Breast epithelium (tissue), 4 donors: ENCODE data around the gene NPHP4. TPM values are rescaled to one million over a fixed set of nuclear protein-coding genes. Genes with fewer than 3 reads are reported as not detected.

Experiments
- DNase-seq, 2 donors: peaks; one replicate each; pipeline ENCODE4 v3.0.0-alpha.2; 2019; ENCODE audit warnings: low spot score in 2 of 2
- H3K27ac ChIP-seq, 2 donors: fragments of 200-600 bp; sonication (generic) in 1 of 2; one replicate each; pipeline ENCODE4 v1.5.1; 2016 to 2019; ENCODE audit warnings: mild to moderate bottlenecking in 1 of 2
- H3K27me3 ChIP-seq, 2 donors: fragments of 200-600 bp; sonication (generic) in 1 of 2; one replicate each; pipeline versions ENCODE4 v1.5.1 to v1.6.0; 2017 to 2019; ENCODE audit warnings: control low read depth in 1 of 2, mild to moderate bottlenecking in 1 of 2
- H3K36me3 ChIP-seq: fragments of 200-600 bp; one replicate; pipeline ENCODE4 v1.5.1; 2019
- H3K4me1 ChIP-seq, 2 donors: fragments of 200-600 bp; sonication (generic); one replicate each; pipeline ENCODE4 v1.5.1; 2016 to 2019; ENCODE audit warnings: control low read depth in 1 of 2
- H3K4me3 ChIP-seq, 3 donors: fragments of 200-600 bp; sonication (generic); 1 replicate in 2 of 3; 2 replicates in 1 of 3; pipeline ENCODE4 v1.5.1; 2016 to 2019; ENCODE audit warnings: mild to moderate bottlenecking in 3 of 3, moderate library complexity in 2 of 3
- H3K9me3 ChIP-seq, 2 donors: fragments of 200-600 bp; sonication (generic) in 1 of 2; one replicate each; pipeline ENCODE4 v1.5.1; 2016 to 2019; ENCODE audit warnings: control low read depth in 1 of 2
- POLR2A ChIP-seq: fragments of 450-650 bp; IDR thresholded peaks from one replicate; pipeline ENCODE4 v1.6.1; 2016; ENCODE audit warnings: antibody characterized with exemption, mild to moderate bottlenecking, moderate library complexity
- POLR2AphosphoS5 ChIP-seq, 3 donors: sonication (generic); formaldehyde crosslinking; IDR thresholded peaks; one replicate each; pipeline ENCODE4 v1.6.1; 2017; ENCODE audit warnings: antibody characterized with exemption in 3 of 3
- intact Hi-C: fragments of 100-400 bp; cut with DNase I; formaldehyde crosslinking; loops from one replicate; pipeline ENCODE4 v1.15.1; 2023; ENCODE audit warnings: low total_unique reads
- total RNA-seq, 3 donors: library from RNA; depleted of rRNA; stranded (reverse); fragments of >200 nt; gene quantifications; one replicate each; pipeline ENCODE4 v1.1.0, GENCODE V29; 2016
- TF ChIP-seq, protein P1 (sequence below), 3 donors: fragments of 450-650 bp; IDR thresholded peaks; one replicate each; pipeline ENCODE4 v1.5.1; 2016 to 2017; ENCODE audit warnings: antibody characterized with exemption in 3 of 3, mild to moderate bottlenecking in 3 of 3, moderate library complexity in 3 of 3

Gene NPHP4
- total RNA-seq, 3 donors from 2014 or later: 7.0 to 18.7 (median 18.1) TPM

DNA sequence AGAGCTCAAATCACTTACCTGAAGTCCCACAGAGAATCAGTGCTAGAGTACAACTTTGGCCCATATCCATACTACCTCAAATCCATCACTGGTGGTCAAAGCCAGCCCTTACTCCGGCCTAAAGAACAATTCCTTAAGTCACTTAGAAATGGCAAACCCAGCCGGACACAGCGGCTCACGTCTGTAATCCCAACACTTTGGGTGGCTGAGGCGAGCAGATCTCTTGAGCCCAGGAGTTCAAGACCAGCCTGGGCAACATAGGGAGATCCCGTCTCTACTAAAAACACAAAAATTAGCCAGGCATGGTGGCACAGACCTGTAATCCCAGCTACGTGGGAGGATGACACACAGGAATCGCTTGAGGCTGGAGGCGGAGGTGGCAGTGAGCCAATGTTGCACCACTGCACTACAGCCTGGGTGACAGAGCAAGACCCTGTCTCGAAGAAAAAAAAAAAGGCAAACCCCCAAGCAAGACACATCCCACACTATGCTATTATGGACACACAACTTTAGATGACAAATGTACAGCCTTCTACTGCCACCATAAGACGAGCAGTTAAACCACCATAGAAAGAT, 24.0 kb downstream of the NPHP4 start:
- H3K36me3 ChIP-seq: peaks cover 4% of the 10 kb centered on the region
- H3K4me1 ChIP-seq: no peaks in the 10 kb centered on the region
- TF ChIP-seq, protein P1, sequence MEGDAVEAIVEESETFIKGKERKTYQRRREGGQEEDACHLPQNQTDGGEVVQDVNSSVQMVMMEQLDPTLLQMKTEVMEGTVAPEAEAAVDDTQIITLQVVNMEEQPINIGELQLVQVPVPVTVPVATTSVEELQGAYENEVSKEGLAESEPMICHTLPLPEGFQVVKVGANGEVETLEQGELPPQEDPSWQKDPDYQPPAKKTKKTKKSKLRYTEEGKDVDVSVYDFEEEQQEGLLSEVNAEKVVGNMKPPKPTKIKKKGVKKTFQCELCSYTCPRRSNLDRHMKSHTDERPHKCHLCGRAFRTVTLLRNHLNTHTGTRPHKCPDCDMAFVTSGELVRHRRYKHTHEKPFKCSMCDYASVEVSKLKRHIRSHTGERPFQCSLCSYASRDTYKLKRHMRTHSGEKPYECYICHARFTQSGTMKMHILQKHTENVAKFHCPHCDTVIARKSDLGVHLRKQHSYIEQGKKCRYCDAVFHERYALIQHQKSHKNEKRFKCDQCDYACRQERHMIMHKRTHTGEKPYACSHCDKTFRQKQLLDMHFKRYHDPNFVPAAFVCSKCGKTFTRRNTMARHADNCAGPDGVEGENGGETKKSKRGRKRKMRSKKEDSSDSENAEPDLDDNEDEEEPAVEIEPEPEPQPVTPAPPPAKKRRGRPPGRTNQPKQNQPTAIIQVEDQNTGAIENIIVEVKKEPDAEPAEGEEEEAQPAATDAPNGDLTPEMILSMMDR (IDR thresholded peaks at IDR 0.05): no peak
- H3K9me3 ChIP-seq: no peaks in the 10 kb centered on the region
- H3K27me3 ChIP-seq: no peaks in the 10 kb centered on the region
- no peak for DNase-seq
- no peak overlapping the region for H3K4me3 ChIP-seq
- intact Hi-C loops: no loop called here
- no peak overlapping the region for H3K27ac ChIP-seq

DNA sequence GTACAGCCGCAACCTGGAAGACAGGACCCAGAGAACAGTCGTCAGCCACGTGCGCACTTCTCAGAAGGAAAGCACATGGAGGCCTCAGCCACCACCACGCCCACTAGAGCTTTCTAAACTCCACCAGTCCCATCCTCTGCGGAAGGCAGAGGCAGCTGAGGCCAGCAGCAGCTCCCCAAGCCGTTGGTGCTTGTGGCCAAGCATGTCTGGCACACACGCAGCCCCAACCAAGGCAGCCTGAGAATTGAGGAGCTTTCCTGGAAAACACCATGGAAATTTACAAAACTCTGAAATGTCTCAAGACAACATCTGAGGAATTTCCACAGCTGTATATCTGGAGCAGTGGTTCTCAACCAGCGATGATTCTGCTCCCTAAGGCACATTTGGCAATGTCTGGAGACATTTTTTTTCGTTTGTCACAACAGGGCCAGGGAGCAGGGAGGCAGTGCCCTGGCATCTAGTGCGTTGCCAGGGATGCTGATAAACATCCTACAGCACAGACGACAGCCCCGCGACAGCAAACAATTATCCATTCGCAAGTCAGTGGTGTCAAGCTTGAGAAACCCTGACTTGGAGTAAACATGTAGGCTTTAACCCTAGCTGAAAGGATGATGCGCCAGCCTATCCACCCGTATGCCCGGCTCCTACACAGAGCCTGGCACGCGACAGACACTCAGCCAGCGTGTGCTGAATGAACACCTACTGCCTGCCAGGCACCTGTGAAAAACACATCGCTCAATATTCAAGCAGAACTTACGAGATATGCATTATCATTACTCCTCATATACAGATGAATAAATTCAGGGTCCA, 24.7 kb downstream of the NPHP4 start:
- Histone ChIP-seq H3K4me3 (no peak overlapping the region), H3K9me3 (no peaks in the 10 kb centered on the region), H3K27ac (no peak overlapping the region), H3K27me3 (no peaks in the 10 kb centered on the region), H3K36me3 (peaks cover 4% of the 10 kb centered on the region), H3K4me1 (no peaks in the 10 kb centered on the region)
- intact Hi-C loops: no loop called here
- DNase-seq: no peak
- TF ChIP-seq, protein P1 (IDR thresholded peaks at IDR 0.05): no peak
- TF ChIP-seq POLR2A (no peak), POLR2AphosphoS5 (IDR thresholded peaks at IDR 0.05) (no peak)

DNA sequence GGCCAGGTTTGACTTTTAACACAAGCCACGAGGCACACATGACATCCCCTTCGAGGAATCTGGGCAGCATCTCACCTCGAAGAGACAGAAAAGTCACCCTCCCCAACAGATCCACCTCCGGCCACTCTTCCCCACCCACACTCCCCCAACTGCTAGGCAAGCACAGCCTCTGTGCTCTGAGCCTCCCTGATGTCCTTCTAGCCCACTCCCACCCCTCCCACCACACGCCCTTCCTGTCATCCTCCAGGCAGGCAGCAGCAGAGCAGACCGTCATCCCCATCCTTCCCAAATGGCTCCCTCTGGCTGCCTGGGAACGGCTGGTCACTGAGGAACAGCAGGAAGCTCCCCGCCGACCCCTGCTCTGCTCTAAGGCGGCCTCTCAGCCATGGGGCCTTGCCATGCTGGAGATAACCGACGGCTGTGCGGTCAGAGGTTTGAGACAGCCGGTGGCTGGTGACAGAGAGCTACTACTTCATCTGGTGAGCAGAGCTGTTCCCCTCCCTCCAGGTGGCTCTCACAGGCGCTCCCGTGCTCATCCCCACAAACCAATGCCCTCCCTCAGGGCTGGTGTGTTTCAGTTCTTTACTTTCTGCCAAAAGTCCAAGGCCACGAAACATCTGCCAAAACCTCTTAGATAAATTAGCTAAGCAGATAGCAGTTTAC, 25.6 kb downstream of the NPHP4 start:
- no peaks in the 10 kb centered on the region for H3K27me3 ChIP-seq
- peaks cover 4% of the 10 kb centered on the region for H3K36me3 ChIP-seq
- intact Hi-C loops: no loop called here
- no peak overlapping the region for H3K4me3 ChIP-seq
- H3K27ac ChIP-seq: no peak overlapping the region
- DNase-seq: no peak
- TF ChIP-seq POLR2A: no peak
- TF ChIP-seq POLR2AphosphoS5 (IDR thresholded peaks at IDR 0.05): no peak
- TF ChIP-seq, protein P1 (IDR thresholded peaks at IDR 0.05): no peak
- no peaks in the 10 kb centered on the region for H3K9me3 ChIP-seq
- H3K4me1 ChIP-seq: no peaks in the 10 kb centered on the region

DNA sequence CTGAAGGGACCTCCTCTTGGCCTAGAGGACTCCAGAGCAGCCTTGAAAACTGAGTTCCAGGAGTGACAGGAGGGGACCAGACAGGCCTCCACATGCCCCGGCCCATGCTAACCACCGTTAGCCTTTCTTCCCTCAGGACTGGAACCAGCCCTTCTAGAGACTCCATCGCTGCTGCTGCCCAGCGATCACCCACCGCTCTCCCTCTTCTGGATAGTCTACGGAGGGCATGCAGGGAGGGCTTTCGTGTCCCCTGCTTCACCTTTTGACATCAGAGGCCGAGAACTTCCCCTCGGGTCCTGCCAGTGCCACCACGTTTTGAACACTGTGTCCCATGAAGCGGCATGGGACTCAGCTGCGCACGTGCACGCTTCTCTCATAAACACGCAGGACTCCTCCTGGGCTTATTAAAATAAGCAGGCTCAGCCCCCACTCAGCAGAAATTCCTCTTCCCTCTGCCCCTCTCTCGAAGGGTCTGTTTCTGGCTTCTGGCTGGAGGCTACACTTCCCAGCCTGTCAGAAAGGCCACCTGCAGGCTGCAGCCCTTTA, 26.6 kb downstream of the NPHP4 start:
- no peaks in the 10 kb centered on the region for H3K9me3 ChIP-seq
- peaks cover 4% of the 10 kb centered on the region for H3K36me3 ChIP-seq
- H3K27me3 ChIP-seq: no peaks in the 10 kb centered on the region
- intact Hi-C loops: no loop called here
- H3K4me3 ChIP-seq: no peak overlapping the region
- TF ChIP-seq POLR2AphosphoS5 (IDR thresholded peaks at IDR 0.05) (no peak), POLR2A (no peak)
- TF ChIP-seq, protein P1 (IDR thresholded peaks at IDR 0.05): no peak
- H3K27ac ChIP-seq: no peak overlapping the region
- no peaks in the 10 kb centered on the region for H3K4me1 ChIP-seq
- peak in 1 of 2 donors; percentile 33 for DNase-seq
